Activated CD4-positive, alpha-beta T cell treated with anti-CD3 and anti-CD28 coated beads for 4 hours (primary cell): ENCODE measurements around the gene STX18.
"Not testable (repeated sequence)": the region's sequence is repeated elsewhere in the genome, so short reads cannot be mapped to it uniquely, and the experiment has no call there.

Experiments
- DNase-seq, 2 donors: peaks; one replicate each; pipeline ENCODE4 v3.0.0-alpha.2; 2020

Gene STX18

GRCh38 chr4:4554234-4554633, 12.4 kb upstream of the STX18 start:
- no peak for DNase-seq

- not testable (repeated sequence) for DNase-seq
These were observed 10.2 kb upstream of the STX18 start for GRCh38 chr4:4552042-4552441.

GRCh38 chr4:4550161-4550560, 8.3 kb upstream of the STX18 start:
- DNase-seq, result not testable (repeated sequence)

- no peak for DNase-seq
These were observed 7.7 kb upstream of the STX18 start for GRCh38 chr4:4549534-4549933.

- no peak for DNase-seq
These were observed 1.1 kb upstream of the STX18 start for GRCh38 chr4:4542774-4543485.

GRCh38 chr4:4541040-4541631, 712 bp downstream of the STX18 start:
- DNase-seq, result peak in 1 of 2 donors; percentile 8

- DNase-seq, result no peak
These were observed 2.4 kb downstream of the STX18 start for GRCh38 chr4:4539481-4539880.

- DNase-seq, result no peak
These were observed 6.3 kb downstream of the STX18 start for GRCh38 chr4:4535590-4535989.

- DNase-seq, result no peak
These were observed 7.2 kb downstream of the STX18 start for GRCh38 chr4:4534515-4535145.

GRCh38 chr4:4533461-4534169, 8.2 kb downstream of the STX18 start:
- DNase-seq, result no peak

GRCh38 chr4:4532371-4533154, 9.3 kb downstream of the STX18 start:
- no peak for DNase-seq

GRCh38 chr4:4529392-4529791, 12.5 kb downstream of the STX18 start:
- DNase-seq, result no peak

GRCh38 chr4:4526401-4526800, 15.4 kb downstream of the STX18 start:
- DNase-seq, result no peak

- peak; percentile 6 to 8 for DNase-seq
These were observed 17.5 kb downstream of the STX18 start for GRCh38 chr4:4524364-4524763.

GRCh38 chr4:4521731-4522130, 20.1 kb downstream of the STX18 start:
- no peak for DNase-seq

GRCh38 chr4:4521136-4521535, 20.7 kb downstream of the STX18 start:
- no peak for DNase-seq

GRCh38 chr4:4519297-4519894, 22.5 kb downstream of the STX18 start:
- DNase-seq, result no peak

- DNase-seq, result no peak
These were observed 23.1 kb downstream of the STX18 start for GRCh38 chr4:4518747-4519146.

- DNase-seq, result no peak
These were observed 27.1 kb downstream of the STX18 start for GRCh38 chr4:4514786-4515185.

GRCh38 chr4:4512282-4512681, 29.6 kb downstream of the STX18 start:
- DNase-seq, result no peak

GRCh38 chr4:4510641-4511040, 31.2 kb downstream of the STX18 start:
- DNase-seq, result not testable (repeated sequence)

- DNase-seq, result no peak
These were observed 32.3 kb downstream of the STX18 start for GRCh38 chr4:4509521-4509920.
